NCI-H2171 treated with DMSO at 0.1 percent for 48 hours (cell line): ENCODE data around the gene RANGAP1.

Experiments
- DNase-seq: peaks from one replicate; lab custom pipeline; 2025; lab: John Stamatoyannopoulos, UW

RANGAP1 gene

DNA sequence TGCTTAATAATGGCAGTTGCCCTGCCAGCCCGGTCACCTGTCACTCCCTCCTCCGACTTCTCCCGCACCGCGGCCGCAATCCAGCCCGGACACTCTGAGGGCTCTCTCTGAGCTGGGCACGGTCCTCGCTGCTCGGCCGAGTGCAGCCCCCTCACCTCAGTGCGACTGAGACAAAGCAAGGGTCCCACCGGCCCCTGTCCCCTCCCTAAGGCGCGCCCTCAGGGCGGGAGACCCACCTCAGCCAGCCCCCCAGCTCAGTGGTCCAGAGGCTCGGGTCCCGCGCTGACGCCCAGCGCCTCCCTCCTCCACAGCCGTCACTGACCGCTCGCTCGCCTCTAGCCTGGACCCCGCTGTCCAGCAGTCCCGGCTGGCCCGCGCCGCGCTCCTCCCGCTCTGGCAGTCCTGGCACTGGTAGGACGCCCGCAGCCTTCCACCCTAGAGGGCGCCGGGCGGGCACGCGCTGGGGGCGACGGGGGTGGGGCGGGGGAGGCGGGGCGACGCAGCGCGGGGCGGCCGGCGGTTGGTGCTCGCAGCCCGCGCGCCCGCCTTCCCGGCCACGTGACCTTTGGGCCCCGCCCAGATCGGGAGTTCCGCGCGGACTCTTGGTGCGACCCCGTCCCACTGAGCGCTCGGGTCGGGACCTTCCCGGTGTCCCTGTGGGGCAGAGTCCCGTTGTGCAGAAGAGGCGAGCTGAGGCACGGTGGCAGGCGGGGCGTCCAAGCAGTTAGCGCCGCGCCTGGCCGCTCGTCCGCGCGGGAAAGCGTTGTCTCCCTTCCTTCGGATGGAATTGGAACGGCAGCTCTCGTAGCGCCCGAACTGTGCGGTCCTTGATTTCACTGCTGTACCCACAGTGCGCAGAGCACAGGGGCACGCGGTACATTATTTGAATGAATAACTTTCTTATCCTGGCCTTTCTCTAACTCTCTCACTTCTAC, 88.7 kb downstream of the RANGAP1 start:
- DNase-seq: peak; percentile 89
